ENCODE data around the gene NEUROD2. TPM values are rescaled to one million over a fixed set of nuclear protein-coding genes. Genes with fewer than 3 reads are reported as not detected.

The NEUROD2 gene
- total and polyA plus RNA-seq, 2 of the 13 experiments (the other 11 are each of a cell fraction or from before 2014, with no cell fraction given) = not detected

- no peak for TF ChIP-seq MXI1 (IDR thresholded peaks at IDR 0.05; ENCODE audit: borderline replicate concordance, low read depth, low read length)
- TF ChIP-seq ARID5B (CRISPR knock-in tag; IDR thresholded peaks at IDR 0.05) = peak; percentile 49
- TF ChIP-seq MBNL3 (CRISPR knock-in tag; conservative IDR thresholded peaks at IDR 0.05) = no peak
- peak; percentile 53 for TF ChIP-seq TBL1XR1 (IDR thresholded peaks at IDR 0.05; ENCODE audit: borderline replicate concordance, low read length, partially characterized antibody)
- TF ChIP-seq ERF (CRISPR knock-in tag; IDR thresholded peaks at IDR 0.05) = peak; percentile 76; the same call in 1 of the 2 replicates
- TF ChIP-seq PRDM4 (CRISPR knock-in tag; IDR thresholded peaks at IDR 0.05; ENCODE audit: borderline replicate concordance) = no peak
- TF ChIP-seq SKI (IDR thresholded peaks at IDR 0.05; ENCODE audit: partially characterized antibody) = peak; percentile 67
- no peak for TF ChIP-seq ZBTB49 (CRISPR knock-in tag; IDR thresholded peaks at IDR 0.05; ENCODE audit: borderline replicate concordance)
- TF ChIP-seq SALL2 (CRISPR knock-in tag; IDR thresholded peaks at IDR 0.05) = 0 out of 2 replicates have a peak, but pooled peaks have one; percentile 51
- TF ChIP-seq RXRA (CRISPR knock-in tag; IDR thresholded peaks at IDR 0.05) = peak; percentile 95
- no peak for TF ChIP-seq NBN (conservative IDR thresholded peaks at IDR 0.05)
- no peak for TF ChIP-seq NCOA5 (CRISPR knock-in tag; IDR thresholded peaks at IDR 0.05)
- TF ChIP-seq FOXP4 (CRISPR knock-in tag; IDR thresholded peaks at IDR 0.05) = peak; percentile 49; the same call in 1 of the 2 replicates
- TF ChIP-seq ZBTB7B (CRISPR knock-in tag; IDR thresholded peaks at IDR 0.05) = peak; percentile 54; the same call in 1 of the 2 replicates
- TF ChIP-seq ZFP37 (CRISPR knock-in tag; IDR thresholded peaks at IDR 0.05; ENCODE audit: borderline replicate concordance) = peak; percentile 19; the same call in 1 of the 2 replicates
- TF ChIP-seq HNRNPH1 (optimal IDR thresholded peaks at IDR 0.05; ENCODE audit: low read depth, low read length) = no peak
- TF ChIP-seq THAP7 (CRISPR knock-in tag; IDR thresholded peaks at IDR 0.05) = no peak
- TF ChIP-seq ZNF792 (CRISPR knock-in tag; IDR thresholded peaks at IDR 0.05) = no peak
- no peak for TF ChIP-seq ZEB1 (IDR thresholded peaks at IDR 0.05; ENCODE audit: insufficient replicate concordance, low read depth)
Observed at GRCh38 chr17:39653662-39654331, 46.1 kb upstream of the NEUROD2 start (continued).

Data from HepG2 (cell line).